ENCODE data around the gene CPLX1. TPM values are rescaled to one million over a fixed set of nuclear protein-coding genes. Genes with fewer than 3 reads are reported as not detected.

The CPLX1 gene
- total RNA-seq, 6 experiments from 2014 or later = 0.12 to 0.32 (median 0.20) TPM; not detected in 1

DNA sequence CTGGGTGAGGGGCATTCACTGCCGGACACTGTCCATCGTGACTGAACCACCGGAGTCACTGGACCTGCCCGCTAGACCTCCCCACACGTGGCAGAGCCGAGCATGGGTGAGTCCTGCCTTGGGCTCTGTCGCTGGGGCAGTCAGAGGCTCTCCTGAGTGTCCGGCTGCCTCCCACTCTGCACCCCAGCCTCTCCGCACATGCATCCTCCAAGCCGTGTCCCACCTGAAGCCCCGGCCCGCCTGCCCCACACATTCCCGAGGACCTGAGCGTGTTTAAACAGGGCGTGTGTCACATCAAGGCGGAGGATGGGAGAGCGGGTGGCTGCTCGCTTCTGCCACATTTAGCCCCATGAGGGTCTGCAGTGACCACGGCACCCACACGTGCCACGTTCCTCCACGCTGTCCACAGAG, 4.7 kb downstream of the CPLX1 start:
- Mint-ChIP-seq H3K27ac (no peak overlapping the region), H3K27me3 (ENCODE audit: insufficient read depth) (peaks cover 23% of the 10 kb centered on the region)
- no peak for TF ChIP-seq CTCF (IDR thresholded peaks at IDR 0.05)

DNA sequence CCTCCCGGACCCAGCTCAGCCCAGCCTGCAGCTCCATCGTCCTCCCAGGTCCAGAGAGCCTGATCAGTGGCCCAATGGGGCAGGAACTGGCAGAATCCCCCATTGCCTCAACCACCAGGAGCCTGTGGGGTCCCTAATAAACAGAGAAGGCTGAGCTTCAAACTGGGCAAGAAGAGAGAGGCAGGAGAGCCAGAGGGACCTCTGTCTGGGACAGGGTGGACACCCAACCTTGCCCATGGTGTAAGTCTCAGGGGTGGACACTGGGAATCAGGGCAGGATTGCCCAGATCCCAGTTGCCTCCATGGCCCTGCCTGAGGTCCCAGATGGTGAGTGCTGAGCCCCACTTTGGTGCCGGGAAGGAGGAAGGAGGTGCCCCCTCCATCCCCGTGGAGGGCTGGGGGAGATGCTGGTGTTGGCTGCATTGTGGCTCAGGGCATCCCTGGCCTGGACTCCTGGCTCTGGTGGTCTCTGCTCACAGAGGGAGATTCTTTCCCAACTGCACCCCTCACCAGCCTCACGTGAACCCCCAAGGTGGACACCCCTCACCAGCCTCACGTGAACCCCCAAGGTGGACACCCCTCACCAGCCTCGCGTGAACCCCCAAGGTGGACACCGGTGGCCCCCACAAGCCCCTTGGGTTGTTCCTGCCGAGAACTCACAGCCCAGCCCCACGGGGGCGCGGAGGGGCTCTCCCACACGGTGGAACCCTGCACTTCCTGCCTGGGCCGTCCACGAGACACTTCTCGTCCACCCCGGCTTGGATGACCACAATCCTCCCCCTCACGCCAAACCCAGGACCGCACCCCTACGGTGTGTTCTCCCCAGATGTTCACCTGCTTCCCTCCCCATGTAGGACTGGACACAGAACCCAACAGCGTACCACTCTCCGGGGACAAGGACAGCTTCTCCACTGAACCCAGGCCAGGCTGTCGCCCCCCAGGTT, 5.4 kb downstream of the CPLX1 start:
- Mint-ChIP-seq H3K9me3 (peaks cover 4% of the 10 kb centered on the region; the same call in 1 of the 2 replicates), H3K36me3 (ENCODE audit: low read depth) (no peaks in the 10 kb centered on the region), H3K27me3 (ENCODE audit: insufficient read depth) (peaks cover 27% of the 10 kb centered on the region), H3K4me1 (ENCODE audit: low read depth) (no peaks in the 10 kb centered on the region), H3K27ac (no peak overlapping the region), H3K4me3 (no peak overlapping the region)
- TF ChIP-seq CTCF (IDR thresholded peaks at IDR 0.05) = no peak
- no peak for DNase-seq

More for the DNA sequence above, 4.7 kb downstream of the CPLX1 start:
- Mint-ChIP-seq H3K9me3 (peaks cover 4% of the 10 kb centered on the region; the same call in 1 of the 2 replicates), H3K4me3 (no peak overlapping the region), H3K36me3 (ENCODE audit: low read depth) (no peaks in the 10 kb centered on the region), H3K4me1 (ENCODE audit: low read depth) (no peaks in the 10 kb centered on the region)
- DNase-seq = no peak

DNA sequence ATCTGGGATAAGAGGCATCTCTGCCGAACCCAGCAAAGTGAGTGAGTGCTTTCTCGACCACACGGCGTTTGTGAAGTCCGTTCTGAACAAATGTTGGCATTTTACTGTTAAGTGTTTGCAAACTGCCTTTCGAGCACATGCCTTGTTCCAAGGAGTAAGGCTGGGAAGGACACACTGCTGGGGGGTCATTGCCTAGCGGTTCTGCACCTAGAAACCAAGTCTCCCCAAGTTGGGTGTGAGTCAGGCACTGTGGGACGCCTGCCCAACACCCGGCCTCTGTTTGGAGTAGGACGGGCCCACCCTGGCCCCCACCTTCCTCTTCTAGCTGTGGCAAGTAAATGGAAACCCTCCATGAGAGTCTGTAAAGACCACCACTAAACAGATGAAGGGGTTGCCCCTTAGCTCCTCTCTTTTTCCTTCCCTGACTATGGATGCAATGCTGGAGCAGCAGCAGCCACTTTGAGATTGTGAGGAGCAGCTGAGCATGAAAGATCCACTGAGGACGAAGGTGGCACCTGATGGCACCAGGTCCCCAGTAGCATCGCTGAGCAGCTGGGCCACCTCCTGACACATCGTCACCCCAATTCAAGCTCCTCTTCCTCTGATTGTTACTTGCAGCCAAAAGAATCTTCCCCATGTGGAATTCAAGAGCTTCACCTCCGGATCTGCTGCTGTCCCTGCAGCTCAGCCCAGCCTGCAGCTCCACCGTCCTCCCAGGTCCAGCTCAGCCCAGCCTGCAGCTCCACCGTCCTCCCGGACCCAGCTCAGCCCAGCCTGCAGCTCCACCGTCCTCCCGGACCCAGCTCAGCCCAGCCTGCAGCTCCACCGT, 6.3 kb downstream of the CPLX1 start:
- TF ChIP-seq CTCF (IDR thresholded peaks at IDR 0.05) = no peak
- Mint-ChIP-seq H3K27me3 (ENCODE audit: insufficient read depth) (peaks cover 30% of the 10 kb centered on the region), H3K27ac (no peak overlapping the region), H3K4me3 (no peak overlapping the region), H3K36me3 (ENCODE audit: low read depth) (no peaks in the 10 kb centered on the region), H3K4me1 (ENCODE audit: low read depth) (no peaks in the 10 kb centered on the region), H3K9me3 (peaks cover 4% of the 10 kb centered on the region; the same call in 1 of the 2 replicates)
- DNase-seq = no peak

GRCh38 chr4:818106-818921, 7.6 kb downstream of the CPLX1 start:
- no peak overlapping the region for H3K27ac Mint-ChIP-seq
- DNase-seq = no peak
- peaks cover 36% of the 10 kb centered on the region for H3K27me3 Mint-ChIP-seq (ENCODE audit: insufficient read depth)

More at GRCh38 chr4:818106-818921, 7.6 kb downstream of the CPLX1 start:
- no peak overlapping the region for H3K4me3 Mint-ChIP-seq
- no peaks in the 10 kb centered on the region for H3K36me3 Mint-ChIP-seq (ENCODE audit: low read depth)
- no peak for TF ChIP-seq CTCF (IDR thresholded peaks at IDR 0.05)
- no peaks in the 10 kb centered on the region for H3K4me1 Mint-ChIP-seq (ENCODE audit: low read depth)
- H3K9me3 Mint-ChIP-seq = peaks cover 4% of the 10 kb centered on the region; the same call in 1 of the 2 replicates

Data from HFFc6 (cell line).